HepG2 (cell line): ENCODE results near the gene SOWAHD. TPM values are rescaled to one million over a fixed set of nuclear protein-coding genes. Genes with fewer than 3 reads are reported as not detected.

Source experiments
- ATAC-seq: fragments of 200-7000 bp; cut with Tn5 transposase; 3 replicates; pipeline ENCODE4 v1.9.1; 2020; ENCODE audit warnings: mild to moderate bottlenecking, moderate library complexity
- BruUV-seq: library from RNA; stranded (reverse); fragments of 400-500 nt; replicated peaks from 2 replicates; lab custom pipeline; 2021; lab: Mats Ljungman, UMichigan
- CTCF ChIA-PET: fragments of 300-600 bp; formaldehyde crosslinking; extraction: SDS; loops from one replicate; lab custom pipeline; 2021; ENCODE audit warnings: low total read pairs, inconsistent platforms, low intra/inter-chr PET ratio; lab: Yijun Ruan, JAX
- POLR2A ChIA-PET: fragments of 350-600 bp; sonication (Branson Sonifier 250); formaldehyde crosslinking; loops from one replicate; lab custom pipeline; 2020; ENCODE audit warnings: antibody characterized with exemption, inconsistent platforms; lab: Yijun Ruan, JAX
- DNase-seq: peaks from one replicate; pipeline ENCODE4 v3.0.0-alpha.2; 2015; ENCODE audit warnings: low spot score
- FAIRE-seq: peaks from 3 replicates; lab custom pipeline; 2011; peaks lifted over from hg19 to GRCh38; lab: Jason Lieb, UNC
- H2AFZ ChIP-seq: one replicate; pipeline ENCODE4 v1.6.1; 2011; ENCODE audit warnings: low read length, inconsistent platforms
- H3K27ac ChIP-seq: fragments of 300-600 bp; 3 replicates; pipeline ENCODE4 v1.8.0; 2011; ENCODE audit warnings: mixed run types, mild to moderate bottlenecking, mixed read lengths, low read length, inconsistent platforms; ENCODE audit not compliant: insufficient read depth; ENCODE audit errors: extremely low read length
- H3K27me3 ChIP-seq, 2 experiments: fragments of 200-600 bp in 1 of 2; 2 replicates in 1 of 2; 3 replicates in 1 of 2; pipeline versions ENCODE4 v1.6.0 to v1.8.0; 2011; ENCODE audit warnings: low read length in 2 of 2, mild to moderate bottlenecking in 2 of 2, moderate library complexity in 2 of 2, inconsistent platforms in 1 of 2; ENCODE audit not compliant: insufficient read depth in 2 of 2, control insufficient read depth in 1 of 2
- H3K36me3 ChIP-seq, 2 experiments: fragments of 200-600 bp in 1 of 2; replicated peaks in 1 of 2; 2 replicates in 1 of 2; 3 replicates in 1 of 2; pipeline versions ENCODE4 v1.5.1 to v1.8.0; 2011; ENCODE audit warnings: low read length in 2 of 2, inconsistent platforms in 1 of 2; ENCODE audit not compliant: insufficient read depth in 2 of 2, control insufficient read depth in 1 of 2
- H3K4me1 ChIP-seq: 2 replicates; pipeline ENCODE4 v1.5.1; 2012; ENCODE audit warnings: low read length, inconsistent platforms; ENCODE audit not compliant: insufficient read depth
- H3K4me2 ChIP-seq: 2 replicates; pipeline ENCODE4 v1.6.0; 2011; ENCODE audit warnings: low read depth, low read length, inconsistent platforms
- H3K4me3 ChIP-seq, 3 experiments: fragments of 200-600 bp in 1 of 3; sonication (generic), shearing (Covaris generic) in 1 of 3; replicated peaks in 1 of 3; 2 replicates each; pipeline ENCODE4 v1.5.1; 2011 to 2016; ENCODE audit warnings: low read length in 3 of 3, inconsistent platforms in 2 of 3, low read depth in 2 of 3, mild to moderate bottlenecking in 2 of 3, control low read depth in 1 of 3, mixed read lengths in 1 of 3; ENCODE audit not compliant: insufficient read depth in 1 of 3
- H3K79me2 ChIP-seq: one replicate; pipeline ENCODE4 v1.6.1; 2011; ENCODE audit warnings: low read length, inconsistent platforms; ENCODE audit not compliant: insufficient read depth
- H3K9ac ChIP-seq: 2 replicates; pipeline ENCODE4 v1.6.0; 2011; ENCODE audit warnings: mild to moderate bottlenecking, low read depth, low read length, inconsistent platforms; ENCODE audit not compliant: insufficient read depth
- H3K9me3 ChIP-seq: 2 replicates; pipeline ENCODE4 v1.5.1; 2012; ENCODE audit warnings: mild to moderate bottlenecking, low read length
- H4K20me1 ChIP-seq: 2 replicates; pipeline ENCODE4 v1.6.0; 2011; ENCODE audit warnings: inconsistent platforms, mild to moderate bottlenecking, low read length, moderate library complexity; ENCODE audit not compliant: insufficient read depth
- ARHGAP35 ChIP-seq: sonication (generic); formaldehyde crosslinking; IDR thresholded peaks from 2 replicates; pipeline ENCODE4 v1.9.0; 2022; ENCODE audit warnings: mild to moderate bottlenecking, inconsistent platforms, moderate library complexity, missing genetic modification reagents, borderline replicate concordance
- CENPBD1 ChIP-seq: sonication (generic); formaldehyde crosslinking; IDR thresholded peaks from 2 replicates; pipeline ENCODE4 v1.8.0; 2022; ENCODE audit warnings: missing genetic modification reagents, low read depth, mild to moderate bottlenecking, borderline replicate concordance
- E2F2 ChIP-seq: sonication (generic); formaldehyde crosslinking; IDR thresholded peaks from 2 replicates; pipeline ENCODE4 v1.4.0; 2020; ENCODE audit warnings: missing genetic modification reagents, borderline replicate concordance
- HCFC1 ChIP-seq: fragments of 150-350 bp; IDR thresholded peaks from 2 replicates; pipeline ENCODE4 v1.6.1; 2014; ENCODE audit warnings: low read depth, low read length
- KDM5A ChIP-seq: fragments of 200-600 bp; sonication (generic); IDR thresholded peaks from 2 replicates; pipeline ENCODE4 v1.7.0; 2018; ENCODE audit warnings: antibody characterized with exemption, mild to moderate bottlenecking, low read length, borderline replicate concordance
- MED1 ChIP-seq: sonication (generic); formaldehyde crosslinking; IDR thresholded peaks from 2 replicates; pipeline ENCODE4 v1.4.0; 2020; ENCODE audit warnings: missing genetic modification reagents
- MYPOP ChIP-seq: sonication (generic); formaldehyde crosslinking; IDR thresholded peaks from 2 replicates; pipeline ENCODE4 v1.8.1; 2023; ENCODE audit warnings: mild to moderate bottlenecking, moderate library complexity, missing genetic modification reagents
- NONO ChIP-seq, 2 experiments: fragments of 450-650 bp in 1 of 2; sonication (generic) in 1 of 2; formaldehyde crosslinking in 1 of 2; IDR thresholded peaks in 1 of 2; conservative IDR thresholded peaks in 1 of 2; 2 replicates each; pipeline versions ENCODE4 v1.6.1 to v1.8.0; 2017 to 2022; ENCODE audit warnings: mild to moderate bottlenecking in 1 of 2, missing genetic modification reagents in 1 of 2, moderate library complexity in 1 of 2
- POGZ ChIP-seq: sonication (generic); formaldehyde crosslinking; IDR thresholded peaks from 2 replicates; pipeline ENCODE4 v1.4.0; 2020; ENCODE audit warnings: mild to moderate bottlenecking, missing genetic modification reagents
- TRIM24 ChIP-seq: sonication (generic); formaldehyde crosslinking; IDR thresholded peaks from 2 replicates; pipeline ENCODE4 v1.8.0; 2022; ENCODE audit warnings: mild to moderate bottlenecking, missing genetic modification reagents
- ZFP36L1 ChIP-seq: sonication (generic); formaldehyde crosslinking; IDR thresholded peaks from 2 replicates; pipeline ENCODE4 v1.8.0; 2022; ENCODE audit warnings: mild to moderate bottlenecking, missing genetic modification reagents, moderate library complexity
- ZFX ChIP-seq: sonication (generic); formaldehyde crosslinking; IDR thresholded peaks from 2 replicates; pipeline ENCODE4 v1.4.0; 2020; ENCODE audit warnings: mild to moderate bottlenecking, low read depth, missing genetic modification reagents, moderate library complexity
- ZNF101 ChIP-seq: sonication (generic); formaldehyde crosslinking; IDR thresholded peaks from 2 replicates; pipeline ENCODE4 v1.4.0; 2020; ENCODE audit warnings: mild to moderate bottlenecking, low read depth, missing genetic modification reagents, borderline replicate concordance
- ZNF230 ChIP-seq: sonication (generic); formaldehyde crosslinking; IDR thresholded peaks from 2 replicates; pipeline ENCODE4 v1.4.0; 2020; ENCODE audit warnings: mild to moderate bottlenecking, missing genetic modification reagents
- ZNF275 ChIP-seq: sonication (generic); formaldehyde crosslinking; IDR thresholded peaks from 2 replicates; pipeline ENCODE4 v1.8.0; 2022; ENCODE audit warnings: missing genetic modification reagents, mild to moderate bottlenecking, inconsistent platforms, borderline replicate concordance
- ZNF33A ChIP-seq: sonication (generic); formaldehyde crosslinking; IDR thresholded peaks from 2 replicates; pipeline ENCODE4 v1.5.1; 2020; ENCODE audit warnings: missing genetic modification reagents, mild to moderate bottlenecking, moderate library complexity, borderline replicate concordance
- ZNF343 ChIP-seq: sonication (generic); formaldehyde crosslinking; IDR thresholded peaks from 2 replicates; pipeline ENCODE4 v1.4.0; 2020; ENCODE audit warnings: mild to moderate bottlenecking, missing genetic modification reagents
- ZNF430 ChIP-seq: sonication (generic); formaldehyde crosslinking; IDR thresholded peaks from 2 replicates; pipeline ENCODE4 v1.9.0; 2021; ENCODE audit warnings: mild to moderate bottlenecking, missing genetic modification reagents
- ZNF556 ChIP-seq: sonication (generic); formaldehyde crosslinking; IDR thresholded peaks from 2 replicates; pipeline ENCODE4 v1.4.0; 2020; ENCODE audit warnings: mild to moderate bottlenecking, missing genetic modification reagents, borderline replicate concordance
- ZNF616 ChIP-seq: sonication (generic); formaldehyde crosslinking; IDR thresholded peaks from 2 replicates; pipeline ENCODE4 v1.5.0; 2020; ENCODE audit warnings: low read depth, mild to moderate bottlenecking, missing genetic modification reagents
- ZNF652 ChIP-seq: IDR thresholded peaks from 2 replicates; pipeline ENCODE4 v1.6.1; 2016; ENCODE audit warnings: low read depth, borderline replicate concordance
- WGBS: methylation state at CpG from one replicate; pipeline ENCODE4 v1.1.6; 2017; ENCODE audit warnings: low lambda C conversion rate; 5-methylcytosine and 5-hydroxymethylcytosine counted together
- in situ Hi-C: cut with HindIII; loops from 2 replicates; pipeline ENCODE4 v1.10.0; 2017; ENCODE audit warnings: low pct_unique_long_range_greater_than_20kb; ENCODE audit not compliant: extremely low pct_ligation_motif_present
- intact Hi-C: fragments of 100-400 bp; cut with micrococcal nuclease; formaldehyde crosslinking; loops from one replicate; pipeline ENCODE4 v1.10.0; 2022; ENCODE audit not compliant: unreplicated experiment
- polyA plus RNA-seq, 8 experiments: library from polyadenylated mRNA; depleted of rRNA in 3 of 8; stranded (reverse) in 7 of 8; unstranded in 1 of 8; fragments of >200 nt; fragmentation: Illumina TruSeq in 4 of 8; extraction: Trizol in 4 of 8; gene quantifications; 2 replicates each; pipeline versions ENCODE4 v1.2.1 to v1.2.3, GENCODE V29; 2011 to 2016; ENCODE audit warnings: low read depth in 4 of 8, missing spikeins in 1 of 8, mixed read lengths in 1 of 8; ENCODE audit not compliant: insufficient read depth in 1 of 8
- total RNA-seq, 5 experiments: library from RNA; depleted of rRNA; stranded (reverse); fragments of >200 nt; fragmentation: Illumina TruSeq; extraction: Trizol; gene quantifications; 2 replicates each; pipeline ENCODE4 v1.2.3, GENCODE V29; 2016; ENCODE audit warnings: low read depth in 1 of 5

The SOWAHD gene
- total and polyA plus RNA-seq, 2 of the 13 experiments (the other 11 are each of a cell fraction or from before 2014, with no cell fraction given): 1.0 to 1.3 TPM

GRCh38 chrX:119790977-119791436 is 32.6 kb downstream of the SOWAHD start:
- CTCF ChIA-PET: no interaction called here
- H3K79me2 ChIP-seq: peaks cover 45% of the 10 kb centered on the region
- in situ Hi-C loops (no loop called here), intact Hi-C loops (loop anchor here (2.0 kb wide), 1 partner anchor 80 kb away; the partner anchor contains the start of genes NDUFA1 and RNF113A)
- H4K20me1 ChIP-seq: peaks cover 40% of the 10 kb centered on the region
- FAIRE-seq (no peak), ATAC-seq (peak; percentile 37), DNase-seq (peak; percentile 30)
- BruUV-seq: TSS peak; percentile 63
- peak overlapping the region; percentile 98 for H3K27ac ChIP-seq
- H3K4me3 ChIP-seq: peak overlapping the region; percentile 77 to 83 (median 79)
- POLR2A ChIA-PET: interaction anchor here (0.8 to 3.1 kb wide), 26 partner anchors 9 to 313 kb away, joined by 3 to 78 read pairs (median 5); partner anchors contain the start of genes NDUFA1, NKAP, RNF113A and SEPTIN6
- WGBS: no CpG with 5 or more reads among the region's 31 CpGs
- H3K27me3 ChIP-seq: no peaks in the 10 kb centered on the region
- peak overlapping the region; percentile 84 for H3K4me2 ChIP-seq
- H3K4me1 ChIP-seq: peaks cover 38% of the 10 kb centered on the region
- peak overlapping the region; percentile 88 for H3K9ac ChIP-seq
- no peak overlapping the region for H2AFZ ChIP-seq
- no peaks in the 10 kb centered on the region for H3K9me3 ChIP-seq
- H3K36me3 ChIP-seq: peaks cover 0 to 18% of the 10 kb centered on the region in 2 experiments; a peak in 1 of 5 replicates
- no peak for TF ChIP-seq NONO (IDR thresholded peaks at IDR 0.05)
- TF ChIP-seq NONO (CRISPR knock-in tag; conservative IDR thresholded peaks at IDR 0.05): 0 out of 2 replicates have a peak, but pooled peaks have one; percentile 6
- no peak for TF ChIP-seq ZNF230 (CRISPR knock-in tag)
- no peak for TF ChIP-seq ZNF101 (CRISPR knock-in tag)
- TF ChIP-seq POGZ (CRISPR knock-in tag): peak; percentile 17; the same call in 1 of the 2 replicates
- TF ChIP-seq ARHGAP35 (CRISPR knock-in tag): no peak
- TF ChIP-seq ZNF430 (CRISPR knock-in tag): no peak
- TF ChIP-seq ZNF343 (CRISPR knock-in tag): no peak
- no peak for TF ChIP-seq CENPBD1 (CRISPR knock-in tag)
- no peak for TF ChIP-seq ZNF33A (CRISPR knock-in tag)
- no peak for TF ChIP-seq ZFX (CRISPR knock-in tag)
- TF ChIP-seq ZFP36L1 (CRISPR knock-in tag): no peak
- TF ChIP-seq MED1 (CRISPR knock-in tag): no peak
- TF ChIP-seq MYPOP (CRISPR knock-in tag): no peak
- TF ChIP-seq HCFC1: no peak
- no peak for TF ChIP-seq ZNF556 (CRISPR knock-in tag)
- no peak for TF ChIP-seq ZNF616 (CRISPR knock-in tag)
- no peak for TF ChIP-seq TRIM24 (CRISPR knock-in tag)
- no peak for TF ChIP-seq E2F2 (CRISPR knock-in tag)
- no peak for TF ChIP-seq ZNF275 (CRISPR knock-in tag)
- peak; percentile 47; the same call in 1 of the 2 replicates for TF ChIP-seq KDM5A
- no peak for TF ChIP-seq ZNF652
